Activated naive CD8-positive, alpha-beta T cell treated with anti-CD3 and anti-CD28 coated beads for 36 hours (primary cell): Measurements from ENCODE around the gene TMPRSS13. TPM values are rescaled to one million over a fixed set of nuclear protein-coding genes. Genes with fewer than 3 reads are reported as not detected.

ENCODE experiments used
- DNase-seq: peaks from one replicate; pipeline ENCODE4 v3.0.0; 2021
- H3K27ac Mint-ChIP-seq: one replicate; pipeline ENCODE4 v1.8.0; 2022; ENCODE audit warnings: mild to moderate bottlenecking, moderate library complexity, mixed read lengths
- H3K27me3 Mint-ChIP-seq: one replicate; pipeline ENCODE4 v1.8.0; 2022; ENCODE audit warnings: mild to moderate bottlenecking, mixed read lengths
- H3K36me3 Mint-ChIP-seq: one replicate; pipeline ENCODE4 v1.8.0; 2021; ENCODE audit warnings: mild to moderate bottlenecking, mixed read lengths
- H3K4me1 Mint-ChIP-seq: one replicate; pipeline ENCODE4 v1.8.0; 2021; ENCODE audit warnings: mixed read lengths
- H3K4me3 Mint-ChIP-seq: one replicate; pipeline ENCODE4 v1.8.0; 2022; ENCODE audit warnings: mild to moderate bottlenecking, moderate library complexity, mixed read lengths
- H3K9me3 Mint-ChIP-seq: one replicate; pipeline ENCODE4 v1.8.0; 2022; ENCODE audit warnings: mixed read lengths
- total RNA-seq, 2 experiments: library from RNA; stranded (reverse); gene quantifications; one replicate each; pipeline ENCODE4 v1.2.3, GENCODE V29; 2021

The TMPRSS13 gene
- total RNA-seq, 2 experiments from 2014 or later, result 1.9 to 3.4 TPM

- Mint-ChIP-seq H3K27ac (peak overlapping the region; percentile 5), H3K36me3 (no peaks in the 10 kb centered on the region), H3K9me3 (no peaks in the 10 kb centered on the region), H3K4me3 (no peak overlapping the region), H3K4me1 (peaks cover 54% of the 10 kb centered on the region), H3K27me3 (no peaks in the 10 kb centered on the region)
- no peak for DNase-seq
These were observed 15.4 kb upstream of the TMPRSS13 start for GRCh38 chr11:117944554-117944953.

GRCh38 chr11:117941976-117942654 is 12.9 kb upstream of the TMPRSS13 start:
- H3K4me1 Mint-ChIP-seq, result peaks cover 35% of the 10 kb centered on the region
- DNase-seq, result no peak
- no peak overlapping the region for H3K27ac Mint-ChIP-seq
- H3K36me3 Mint-ChIP-seq, result no peaks in the 10 kb centered on the region
- H3K9me3 Mint-ChIP-seq, result no peaks in the 10 kb centered on the region
- H3K27me3 Mint-ChIP-seq, result no peaks in the 10 kb centered on the region
- no peak overlapping the region for H3K4me3 Mint-ChIP-seq

GRCh38 chr11:117941163-117941707 is 12.0 kb upstream of the TMPRSS13 start:
- Mint-ChIP-seq H3K27me3 (no peaks in the 10 kb centered on the region), H3K27ac (no peak overlapping the region), H3K4me3 (no peak overlapping the region), H3K9me3 (no peaks in the 10 kb centered on the region), H3K4me1 (peaks cover 33% of the 10 kb centered on the region), H3K36me3 (no peaks in the 10 kb centered on the region)
- no peak for DNase-seq

DNA sequence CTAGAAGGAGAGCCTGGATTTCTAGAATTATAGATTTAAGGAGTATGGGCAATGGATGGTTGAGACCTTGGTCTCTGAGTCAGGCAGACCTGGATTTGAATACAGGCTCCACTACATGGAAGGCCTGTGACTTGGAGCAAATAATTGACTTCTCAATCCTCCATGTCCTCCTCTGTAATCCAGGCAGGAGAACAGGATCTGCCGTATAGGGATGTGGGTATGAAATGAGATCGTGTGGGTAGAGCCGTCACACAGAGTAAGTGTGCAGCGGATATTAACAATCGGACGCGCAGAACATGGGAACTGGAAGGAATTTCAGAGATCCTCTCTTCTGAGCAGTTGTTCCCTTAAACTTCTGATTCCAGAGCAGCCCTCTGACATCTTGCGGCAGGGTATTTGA is 11.5 kb upstream of the TMPRSS13 start:
- Mint-ChIP-seq H3K27me3 (no peaks in the 10 kb centered on the region), H3K36me3 (no peaks in the 10 kb centered on the region), H3K4me3 (no peak overlapping the region), H3K27ac (peak overlapping the region; percentile 9), H3K4me1 (peaks cover 30% of the 10 kb centered on the region), H3K9me3 (no peaks in the 10 kb centered on the region)
- DNase-seq, result no peak

- Mint-ChIP-seq H3K27me3 (no peaks in the 10 kb centered on the region), H3K4me1 (peaks cover 40% of the 10 kb centered on the region), H3K4me3 (no peak overlapping the region), H3K27ac (no peak overlapping the region), H3K9me3 (no peaks in the 10 kb centered on the region), H3K36me3 (no peaks in the 10 kb centered on the region)
- no peak for DNase-seq
These were observed 7.8 kb upstream of the TMPRSS13 start for GRCh38 chr11:117936973-117937372.

DNA sequence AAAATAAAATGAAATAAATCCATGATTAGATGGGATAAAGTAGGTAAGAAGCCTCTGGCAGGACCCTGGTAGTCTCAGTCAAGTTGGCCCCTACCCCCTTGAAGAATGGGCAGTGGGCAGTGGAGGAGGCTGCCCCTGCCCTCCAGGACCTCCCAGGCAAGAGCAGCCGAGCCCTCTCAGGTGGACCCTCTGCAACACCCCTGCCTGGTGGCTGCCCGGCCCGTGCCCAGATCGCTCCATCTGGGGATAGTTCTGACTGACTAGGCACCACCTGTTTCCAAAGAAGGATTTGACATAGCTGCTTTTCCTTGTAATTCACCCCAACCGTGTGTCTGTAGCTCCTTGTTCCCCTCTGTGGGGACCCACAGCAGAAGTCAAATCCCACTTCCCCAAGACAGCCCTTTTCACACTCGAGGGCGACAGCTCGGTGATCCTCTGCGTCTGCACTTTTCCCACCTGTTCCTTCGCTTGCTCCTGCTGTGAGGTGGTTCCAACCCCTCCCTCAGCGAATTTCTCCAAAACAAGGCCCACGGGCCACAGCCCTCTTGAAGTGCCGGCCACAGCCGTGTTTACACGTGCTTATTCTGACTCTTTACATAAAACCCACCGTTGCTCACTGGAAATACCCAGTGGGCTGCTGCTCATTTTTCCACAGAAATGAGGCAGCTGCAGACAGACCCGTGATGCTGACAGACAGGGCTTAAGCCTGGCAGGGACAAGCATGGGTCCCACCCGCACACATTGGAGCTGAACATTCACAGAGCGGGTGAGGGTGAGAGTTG is 5.5 kb upstream of the TMPRSS13 start:
- Mint-ChIP-seq H3K4me3 (no peak overlapping the region), H3K4me1 (peaks cover 59% of the 10 kb centered on the region), H3K27me3 (no peaks in the 10 kb centered on the region), H3K27ac (peak overlapping the region; percentile 10), H3K9me3 (no peaks in the 10 kb centered on the region), H3K36me3 (no peaks in the 10 kb centered on the region)
- DNase-seq, result no peak

DNA sequence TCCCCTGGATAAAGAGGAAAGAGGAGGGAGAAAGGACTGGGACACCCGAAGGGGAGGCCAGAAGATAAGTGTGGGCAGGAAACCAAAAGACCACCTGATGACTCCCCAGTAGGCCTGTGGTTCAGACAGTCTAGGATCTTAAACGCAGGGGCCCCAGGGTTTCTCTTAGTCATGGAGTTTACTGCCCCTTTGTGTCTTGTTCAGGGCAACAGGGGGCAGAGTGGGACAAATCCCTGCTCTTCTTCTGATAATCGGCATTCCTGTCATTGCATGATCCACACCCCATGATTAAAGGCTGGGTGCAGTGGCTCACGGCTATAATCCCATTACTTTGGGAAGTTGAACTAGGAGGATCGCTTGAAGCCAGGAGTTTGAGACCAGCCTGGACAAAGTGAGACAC is 4.7 kb upstream of the TMPRSS13 start:
- Mint-ChIP-seq H3K4me1 (peaks cover 67% of the 10 kb centered on the region), H3K36me3 (no peaks in the 10 kb centered on the region), H3K4me3 (no peak overlapping the region), H3K27ac (peak overlapping the region; percentile 55), H3K9me3 (no peaks in the 10 kb centered on the region), H3K27me3 (no peaks in the 10 kb centered on the region)
- DNase-seq, result no peak

DNA sequence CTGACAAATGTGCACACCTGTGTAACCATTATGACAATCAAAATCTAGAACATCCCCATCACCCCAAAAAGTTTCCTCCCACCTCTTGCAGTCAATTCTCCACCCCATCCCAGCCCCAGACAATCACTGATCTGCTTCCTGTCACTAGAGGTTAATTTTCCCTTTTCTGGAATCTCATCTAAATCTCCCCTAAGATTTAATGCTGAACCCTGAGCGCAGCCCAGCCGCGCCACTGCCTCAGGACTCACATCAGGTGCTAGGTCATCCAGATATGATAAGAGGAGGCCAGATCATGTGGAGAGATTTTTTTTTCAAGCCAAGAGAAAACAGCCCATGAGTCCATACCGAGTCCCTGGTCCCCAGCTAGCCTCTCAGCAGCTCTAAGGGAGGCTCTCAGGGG is 4.3 kb upstream of the TMPRSS13 start:
- no peaks in the 10 kb centered on the region for H3K9me3 Mint-ChIP-seq
- H3K27me3 Mint-ChIP-seq, result no peaks in the 10 kb centered on the region
- H3K36me3 Mint-ChIP-seq, result no peaks in the 10 kb centered on the region
- H3K4me1 Mint-ChIP-seq, result peaks cover 71% of the 10 kb centered on the region
- DNase-seq, result no peak
- H3K27ac Mint-ChIP-seq, result peak overlapping the region; percentile 55
- no peak overlapping the region for H3K4me3 Mint-ChIP-seq

DNA sequence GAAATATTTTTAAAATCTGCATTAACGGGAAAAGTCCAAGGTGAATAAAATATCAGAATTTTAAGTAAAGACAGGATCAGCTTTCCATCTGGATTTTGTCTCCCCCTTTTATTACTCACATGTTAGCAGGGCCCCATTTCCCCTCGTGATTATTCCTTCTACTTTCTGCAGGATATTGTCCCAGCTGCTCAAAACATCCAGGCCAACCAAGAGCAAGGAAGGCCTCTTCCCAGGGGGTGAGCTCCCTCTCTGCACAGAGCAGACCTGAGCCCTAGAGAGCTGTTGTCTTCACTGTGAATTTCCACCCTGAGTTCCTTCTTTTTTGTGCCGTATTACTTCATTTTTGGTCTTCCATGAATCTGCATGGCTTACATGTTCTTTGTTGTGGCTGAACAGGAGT is 3.7 kb upstream of the TMPRSS13 start:
- Mint-ChIP-seq H3K27ac (peak overlapping the region; percentile 30), H3K36me3 (no peaks in the 10 kb centered on the region), H3K27me3 (no peaks in the 10 kb centered on the region), H3K9me3 (peaks cover 2% of the 10 kb centered on the region), H3K4me1 (peaks cover 76% of the 10 kb centered on the region), H3K4me3 (no peak overlapping the region)
- DNase-seq, result no peak

- no peaks in the 10 kb centered on the region for H3K27me3 Mint-ChIP-seq
- DNase-seq, result no peak
- no peaks in the 10 kb centered on the region for H3K36me3 Mint-ChIP-seq
- H3K4me1 Mint-ChIP-seq, result peaks cover 78% of the 10 kb centered on the region
- H3K9me3 Mint-ChIP-seq, result peaks cover 2% of the 10 kb centered on the region
- H3K27ac Mint-ChIP-seq, result peak overlapping the region; percentile 98
- peak overlapping the region; percentile 16 for H3K4me3 Mint-ChIP-seq
These were observed 3.2 kb upstream of the TMPRSS13 start for GRCh38 chr11:117932426-117932825.

GRCh38 chr11:117931971-117932370 is 2.8 kb upstream of the TMPRSS13 start:
- no peaks in the 10 kb centered on the region for H3K27me3 Mint-ChIP-seq
- H3K36me3 Mint-ChIP-seq, result no peaks in the 10 kb centered on the region
- peak; percentile 76 for DNase-seq
- H3K4me3 Mint-ChIP-seq, result peak overlapping the region; percentile 32
- H3K27ac Mint-ChIP-seq, result peak overlapping the region; percentile 98
- peaks cover 2% of the 10 kb centered on the region for H3K9me3 Mint-ChIP-seq
- peaks cover 78% of the 10 kb centered on the region for H3K4me1 Mint-ChIP-seq

DNA sequence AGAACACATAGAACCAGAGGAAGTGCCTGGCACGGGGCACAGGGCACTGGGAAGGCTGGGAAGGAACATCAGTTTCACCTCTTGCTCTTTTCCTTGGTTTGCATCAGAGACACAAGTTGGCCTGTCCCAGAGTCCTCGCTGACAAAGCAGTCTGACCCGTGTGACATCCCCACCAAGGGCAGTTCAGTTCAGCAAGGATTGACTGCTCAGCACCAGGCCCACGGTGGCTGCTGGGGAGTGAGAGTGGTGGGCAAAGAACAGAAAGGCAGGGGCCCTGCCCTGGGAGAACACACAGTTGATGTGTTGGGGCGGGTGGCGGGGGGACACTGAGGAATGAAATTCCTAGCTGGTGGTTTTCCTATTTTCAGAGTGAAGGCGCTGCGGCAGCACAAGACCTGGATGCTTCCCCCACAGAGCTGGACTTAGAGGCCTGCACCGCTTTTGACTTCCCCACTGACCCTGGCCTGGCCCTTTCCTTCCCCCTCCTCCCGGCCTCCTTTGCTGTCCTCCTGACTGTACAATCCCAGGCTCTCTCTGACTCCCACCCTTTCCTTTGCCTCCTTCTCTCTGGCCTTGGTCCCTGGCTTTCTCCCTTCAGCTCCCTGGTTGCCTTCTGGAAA is 2.2 kb upstream of the TMPRSS13 start:
- H3K27ac Mint-ChIP-seq, result peak overlapping the region; percentile 98
- H3K9me3 Mint-ChIP-seq, result peaks cover 2% of the 10 kb centered on the region
- peaks cover 73% of the 10 kb centered on the region for H3K4me1 Mint-ChIP-seq
- no peak for DNase-seq
- peak overlapping the region; percentile 32 for H3K4me3 Mint-ChIP-seq
- H3K36me3 Mint-ChIP-seq, result no peaks in the 10 kb centered on the region
- no peaks in the 10 kb centered on the region for H3K27me3 Mint-ChIP-seq

GRCh38 chr11:117930668-117931330 is 1.6 kb upstream of the TMPRSS13 start:
- H3K36me3 Mint-ChIP-seq, result no peaks in the 10 kb centered on the region
- no peaks in the 10 kb centered on the region for H3K27me3 Mint-ChIP-seq
- peak; percentile 61 for DNase-seq
- peak overlapping the region; percentile 54 for H3K4me3 Mint-ChIP-seq
- peak overlapping the region; percentile 98 for H3K27ac Mint-ChIP-seq
- H3K4me1 Mint-ChIP-seq, result peaks cover 70% of the 10 kb centered on the region
- peaks cover 2% of the 10 kb centered on the region for H3K9me3 Mint-ChIP-seq

DNA sequence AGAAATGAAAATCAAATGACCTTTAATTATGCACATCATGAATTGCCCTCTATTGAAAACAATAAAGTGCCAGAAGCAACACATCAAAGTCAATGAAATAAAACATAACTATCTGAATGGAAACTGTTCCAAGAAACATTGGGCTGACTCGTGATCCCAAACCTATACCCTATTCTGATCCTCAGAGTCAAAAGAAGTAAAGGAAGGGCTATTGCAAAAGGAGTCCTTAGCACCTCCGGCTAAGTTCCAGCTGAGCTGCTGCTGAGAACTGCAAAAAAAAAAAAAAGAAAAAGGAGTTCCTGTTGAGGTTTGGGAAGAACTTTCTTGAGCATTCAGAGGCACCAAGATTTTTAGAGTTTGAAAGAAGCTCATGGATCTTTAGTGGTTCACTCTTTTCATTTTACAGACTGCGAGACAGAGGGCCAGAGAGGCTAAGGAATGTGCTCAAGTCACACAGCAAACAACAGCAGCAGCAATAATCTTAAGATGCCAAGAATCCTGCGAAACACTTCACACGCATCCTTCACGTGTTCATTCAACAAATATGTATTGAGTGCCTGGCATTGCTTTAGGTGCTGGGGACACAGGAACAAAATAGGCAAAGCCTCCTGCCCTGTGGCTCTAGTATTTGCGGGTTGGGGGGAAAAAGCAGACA is 841 bp upstream of the TMPRSS13 start:
- H3K4me1 Mint-ChIP-seq, result peaks cover 71% of the 10 kb centered on the region
- no peaks in the 10 kb centered on the region for H3K36me3 Mint-ChIP-seq
- no peak for DNase-seq
- H3K27me3 Mint-ChIP-seq, result no peaks in the 10 kb centered on the region
- H3K27ac Mint-ChIP-seq, result peak overlapping the region; percentile 98
- H3K9me3 Mint-ChIP-seq, result peaks cover 2% of the 10 kb centered on the region
- H3K4me3 Mint-ChIP-seq, result peak overlapping the region; percentile 54
